HCT116 (cell line): ENCODE data around the gene PDE2A.

ENCODE experiments used
- CEBPB ChIP-seq: IDR thresholded peaks from 2 replicates; pipeline ENCODE4 v1.6.1; 2012; ENCODE audit warnings: low read depth
- EZH2 ChIP-seq: fragments of 200-600 bp; sonication (generic); IDR thresholded peaks from 2 replicates; pipeline ENCODE4 v1.6.1; 2017; ENCODE audit warnings: antibody characterized with exemption, mixed run types
- EZH2phosphoT487 ChIP-seq: fragments of 200-600 bp; IDR thresholded peaks from 2 replicates; pipeline ENCODE4 v1.6.1; 2018; ENCODE audit warnings: antibody characterized with exemption, borderline replicate concordance
- POLR2A ChIP-seq: IDR thresholded peaks from 2 replicates; pipeline ENCODE4 v1.7.0; 2011; ENCODE audit warnings: borderline replicate concordance; ENCODE audit not compliant: insufficient read depth, insufficient read length; ENCODE audit errors: extremely low read depth
- POLR2AphosphoS5 ChIP-seq: IDR thresholded peaks from 2 replicates; pipeline ENCODE4 v1.6.1; 2011; ENCODE audit warnings: mild to moderate bottlenecking, low read depth, low read length, moderate library complexity
- RAD21 ChIP-seq: IDR thresholded peaks from 2 replicates; pipeline ENCODE4 v1.6.1; 2012; ENCODE audit warnings: low read depth, mild to moderate bottlenecking
- SIN3A ChIP-seq: IDR thresholded peaks from 2 replicates; pipeline ENCODE4 v1.6.1; 2012; ENCODE audit warnings: low read depth
- TF ChIP-seq, protein P1 (sequence below), 3 experiments: fragments of 200-600 bp in 1 of 3; sonication (generic) in 1 of 3; IDR thresholded peaks in 2 of 3; conservative IDR thresholded peaks in 1 of 3; 2 replicates each; pipeline ENCODE4 v1.5.1; 2012 to 2017; ENCODE audit warnings: low read depth in 2 of 3, low read length in 2 of 3, antibody characterized with exemption in 1 of 3, borderline replicate concordance in 1 of 3, control low read depth in 1 of 3, mild to moderate bottlenecking in 1 of 3, mixed read lengths in 1 of 3, mixed run types in 1 of 3, moderate library complexity in 1 of 3; ENCODE audit not compliant: insufficient read depth in 1 of 3
- TF ChIP-seq, protein P2 (sequence below): IDR thresholded peaks from 2 replicates; pipeline ENCODE4 v1.6.1; 2011; ENCODE audit warnings: mild to moderate bottlenecking, low read length, moderate library complexity; ENCODE audit not compliant: insufficient replicate concordance; ENCODE audit errors: extremely low read depth
- TF ChIP-seq, protein P3 (sequence below): IDR thresholded peaks from 2 replicates; pipeline ENCODE4 v1.6.1; 2012
- TF ChIP-seq, protein P4 (sequence below): IDR thresholded peaks from 2 replicates; pipeline ENCODE4 v1.6.1; 2012
- TF ChIP-seq, protein P5 (sequence below): IDR thresholded peaks from 2 replicates; pipeline ENCODE4 v1.6.1; 2012; ENCODE audit warnings: low read depth

DNA sequence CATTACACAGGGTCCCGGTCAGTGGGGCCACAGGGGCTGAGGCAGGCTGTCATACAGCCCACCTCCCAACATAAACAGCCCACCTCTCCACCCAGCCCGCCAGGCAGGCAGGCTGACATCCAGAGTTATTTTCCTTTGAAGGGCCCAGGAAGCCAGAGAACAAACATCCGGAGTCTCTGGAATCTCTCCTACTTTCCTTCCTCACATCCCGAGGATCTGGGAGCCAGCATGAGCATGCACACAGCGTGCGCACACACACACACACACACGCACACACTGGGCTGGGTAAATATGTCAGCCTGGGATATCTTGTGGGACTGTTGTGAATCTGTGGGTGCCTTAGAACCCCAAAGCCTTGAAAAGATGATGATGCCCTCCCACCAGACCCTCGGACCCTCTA is 55.4 kb downstream of the PDE2A start:
- TF ChIP-seq POLR2A: no peak
- no peak for TF ChIP-seq EZH2
- no peak for TF ChIP-seq EZH2phosphoT487
- TF ChIP-seq SIN3A: no peak
- TF ChIP-seq POLR2AphosphoS5: no peak
- TF ChIP-seq, protein P1, sequence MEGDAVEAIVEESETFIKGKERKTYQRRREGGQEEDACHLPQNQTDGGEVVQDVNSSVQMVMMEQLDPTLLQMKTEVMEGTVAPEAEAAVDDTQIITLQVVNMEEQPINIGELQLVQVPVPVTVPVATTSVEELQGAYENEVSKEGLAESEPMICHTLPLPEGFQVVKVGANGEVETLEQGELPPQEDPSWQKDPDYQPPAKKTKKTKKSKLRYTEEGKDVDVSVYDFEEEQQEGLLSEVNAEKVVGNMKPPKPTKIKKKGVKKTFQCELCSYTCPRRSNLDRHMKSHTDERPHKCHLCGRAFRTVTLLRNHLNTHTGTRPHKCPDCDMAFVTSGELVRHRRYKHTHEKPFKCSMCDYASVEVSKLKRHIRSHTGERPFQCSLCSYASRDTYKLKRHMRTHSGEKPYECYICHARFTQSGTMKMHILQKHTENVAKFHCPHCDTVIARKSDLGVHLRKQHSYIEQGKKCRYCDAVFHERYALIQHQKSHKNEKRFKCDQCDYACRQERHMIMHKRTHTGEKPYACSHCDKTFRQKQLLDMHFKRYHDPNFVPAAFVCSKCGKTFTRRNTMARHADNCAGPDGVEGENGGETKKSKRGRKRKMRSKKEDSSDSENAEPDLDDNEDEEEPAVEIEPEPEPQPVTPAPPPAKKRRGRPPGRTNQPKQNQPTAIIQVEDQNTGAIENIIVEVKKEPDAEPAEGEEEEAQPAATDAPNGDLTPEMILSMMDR (IDR thresholded peaks at IDR 0.05 in 2 of 3, conservative IDR thresholded peaks at IDR 0.05 in 1 of 3; ENCODE audit: borderline replicate concordance in 1 of 3, insufficient read depth in 1 of 3, low read depth in 2 of 3, low read length in 2 of 3): no peak
- no peak for TF ChIP-seq CEBPB
- TF ChIP-seq RAD21: no peak
- TF ChIP-seq, protein P2, sequence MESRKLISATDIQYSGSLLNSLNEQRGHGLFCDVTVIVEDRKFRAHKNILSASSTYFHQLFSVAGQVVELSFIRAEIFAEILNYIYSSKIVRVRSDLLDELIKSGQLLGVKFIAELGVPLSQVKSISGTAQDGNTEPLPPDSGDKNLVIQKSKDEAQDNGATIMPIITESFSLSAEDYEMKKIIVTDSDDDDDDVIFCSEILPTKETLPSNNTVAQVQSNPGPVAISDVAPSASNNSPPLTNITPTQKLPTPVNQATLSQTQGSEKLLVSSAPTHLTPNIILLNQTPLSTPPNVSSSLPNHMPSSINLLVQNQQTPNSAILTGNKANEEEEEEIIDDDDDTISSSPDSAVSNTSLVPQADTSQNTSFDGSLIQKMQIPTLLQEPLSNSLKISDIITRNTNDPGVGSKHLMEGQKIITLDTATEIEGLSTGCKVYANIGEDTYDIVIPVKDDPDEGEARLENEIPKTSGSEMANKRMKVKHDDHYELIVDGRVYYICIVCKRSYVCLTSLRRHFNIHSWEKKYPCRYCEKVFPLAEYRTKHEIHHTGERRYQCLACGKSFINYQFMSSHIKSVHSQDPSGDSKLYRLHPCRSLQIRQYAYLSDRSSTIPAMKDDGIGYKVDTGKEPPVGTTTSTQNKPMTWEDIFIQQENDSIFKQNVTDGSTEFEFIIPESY: no peak
- TF ChIP-seq, protein P3, sequence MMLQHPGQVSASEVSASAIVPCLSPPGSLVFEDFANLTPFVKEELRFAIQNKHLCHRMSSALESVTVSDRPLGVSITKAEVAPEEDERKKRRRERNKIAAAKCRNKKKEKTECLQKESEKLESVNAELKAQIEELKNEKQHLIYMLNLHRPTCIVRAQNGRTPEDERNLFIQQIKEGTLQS: no peak
- TF ChIP-seq, protein P4, sequence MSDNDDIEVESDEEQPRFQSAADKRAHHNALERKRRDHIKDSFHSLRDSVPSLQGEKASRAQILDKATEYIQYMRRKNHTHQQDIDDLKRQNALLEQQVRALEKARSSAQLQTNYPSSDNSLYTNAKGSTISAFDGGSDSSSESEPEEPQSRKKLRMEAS: no peak
- TF ChIP-seq, protein P5, sequence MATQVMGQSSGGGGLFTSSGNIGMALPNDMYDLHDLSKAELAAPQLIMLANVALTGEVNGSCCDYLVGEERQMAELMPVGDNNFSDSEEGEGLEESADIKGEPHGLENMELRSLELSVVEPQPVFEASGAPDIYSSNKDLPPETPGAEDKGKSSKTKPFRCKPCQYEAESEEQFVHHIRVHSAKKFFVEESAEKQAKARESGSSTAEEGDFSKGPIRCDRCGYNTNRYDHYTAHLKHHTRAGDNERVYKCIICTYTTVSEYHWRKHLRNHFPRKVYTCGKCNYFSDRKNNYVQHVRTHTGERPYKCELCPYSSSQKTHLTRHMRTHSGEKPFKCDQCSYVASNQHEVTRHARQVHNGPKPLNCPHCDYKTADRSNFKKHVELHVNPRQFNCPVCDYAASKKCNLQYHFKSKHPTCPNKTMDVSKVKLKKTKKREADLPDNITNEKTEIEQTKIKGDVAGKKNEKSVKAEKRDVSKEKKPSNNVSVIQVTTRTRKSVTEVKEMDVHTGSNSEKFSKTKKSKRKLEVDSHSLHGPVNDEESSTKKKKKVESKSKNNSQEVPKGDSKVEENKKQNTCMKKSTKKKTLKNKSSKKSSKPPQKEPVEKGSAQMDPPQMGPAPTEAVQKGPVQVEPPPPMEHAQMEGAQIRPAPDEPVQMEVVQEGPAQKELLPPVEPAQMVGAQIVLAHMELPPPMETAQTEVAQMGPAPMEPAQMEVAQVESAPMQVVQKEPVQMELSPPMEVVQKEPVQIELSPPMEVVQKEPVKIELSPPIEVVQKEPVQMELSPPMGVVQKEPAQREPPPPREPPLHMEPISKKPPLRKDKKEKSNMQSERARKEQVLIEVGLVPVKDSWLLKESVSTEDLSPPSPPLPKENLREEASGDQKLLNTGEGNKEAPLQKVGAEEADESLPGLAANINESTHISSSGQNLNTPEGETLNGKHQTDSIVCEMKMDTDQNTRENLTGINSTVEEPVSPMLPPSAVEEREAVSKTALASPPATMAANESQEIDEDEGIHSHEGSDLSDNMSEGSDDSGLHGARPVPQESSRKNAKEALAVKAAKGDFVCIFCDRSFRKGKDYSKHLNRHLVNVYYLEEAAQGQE: no peak
